GM21526 (cell line): Measurements from ENCODE around the gene PELI3.
A peak's percentile ranks its signal among the peaks of the same experiment; 100 is the strongest.

Experiments
- ATAC-seq: cut with Tn5 transposase; IDR thresholded peaks from one replicate; pipeline ENCODE4 v1.9.1; 2021; ENCODE audit warnings: moderate library complexity; ENCODE audit not compliant: unreplicated experiment, low FRiP score

Gene PELI3

DNA sequence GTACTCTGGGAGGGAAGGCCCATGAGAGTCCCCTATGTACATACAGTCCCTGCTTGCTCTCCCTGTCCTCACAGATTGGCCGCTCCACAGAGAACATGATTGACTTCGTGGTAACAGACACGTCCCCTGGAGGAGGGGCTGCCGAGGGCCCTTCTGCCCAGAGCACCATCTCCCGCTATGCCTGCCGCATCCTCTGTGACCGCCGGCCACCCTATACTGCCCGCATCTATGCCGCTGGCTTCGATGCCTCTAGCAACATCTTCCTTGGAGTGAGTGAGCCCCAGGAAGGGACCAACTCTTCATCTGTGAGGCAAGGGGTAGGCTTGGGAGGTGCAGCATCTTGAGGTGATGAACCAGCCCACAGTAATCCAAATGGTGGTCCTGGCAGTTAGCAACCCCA, 6.5 kb downstream of the PELI3 start:
- ATAC-seq, result no peak

DNA sequence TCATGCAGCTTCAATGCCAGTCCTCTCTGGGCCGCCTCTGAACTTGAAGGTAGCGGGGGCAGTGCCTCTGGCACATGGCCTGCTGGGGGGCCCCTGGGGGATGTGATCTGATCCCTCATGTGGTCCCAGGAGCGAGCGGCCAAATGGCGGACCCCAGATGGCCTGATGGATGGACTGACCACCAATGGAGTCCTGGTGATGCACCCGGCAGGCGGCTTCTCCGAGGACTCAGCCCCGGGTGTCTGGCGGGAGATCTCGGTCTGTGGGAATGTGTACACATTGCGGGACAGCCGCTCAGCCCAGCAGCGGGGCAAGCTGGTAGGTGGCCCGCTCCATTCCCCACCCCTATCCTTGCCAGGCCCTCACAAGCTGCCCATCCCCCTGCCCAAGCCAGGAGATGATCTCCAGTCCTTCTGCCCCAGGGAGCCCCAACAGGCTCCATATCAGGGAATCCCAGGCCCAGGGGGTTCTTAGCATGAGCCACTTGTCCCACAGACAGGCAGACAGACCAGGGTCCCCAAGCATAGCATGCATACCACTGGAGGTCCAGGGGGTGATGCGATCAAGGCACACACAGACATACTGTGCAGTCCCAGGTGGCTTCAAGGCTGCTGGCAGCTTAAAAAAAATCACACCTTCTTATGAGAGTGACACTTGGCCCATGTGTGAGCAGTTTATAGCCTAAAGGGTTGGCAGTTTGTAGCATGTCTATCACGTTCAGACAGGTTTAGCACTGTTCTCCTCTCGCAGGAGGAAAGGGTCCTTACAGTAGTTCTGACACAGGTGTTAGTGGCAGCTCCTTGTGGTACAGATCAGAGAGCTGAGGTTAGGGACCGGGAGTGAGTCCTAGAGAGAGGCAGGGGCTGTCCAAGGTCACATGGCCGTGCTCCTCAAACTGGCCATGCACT, 7.2 kb downstream of the PELI3 start:
- ATAC-seq, result no peak

DNA sequence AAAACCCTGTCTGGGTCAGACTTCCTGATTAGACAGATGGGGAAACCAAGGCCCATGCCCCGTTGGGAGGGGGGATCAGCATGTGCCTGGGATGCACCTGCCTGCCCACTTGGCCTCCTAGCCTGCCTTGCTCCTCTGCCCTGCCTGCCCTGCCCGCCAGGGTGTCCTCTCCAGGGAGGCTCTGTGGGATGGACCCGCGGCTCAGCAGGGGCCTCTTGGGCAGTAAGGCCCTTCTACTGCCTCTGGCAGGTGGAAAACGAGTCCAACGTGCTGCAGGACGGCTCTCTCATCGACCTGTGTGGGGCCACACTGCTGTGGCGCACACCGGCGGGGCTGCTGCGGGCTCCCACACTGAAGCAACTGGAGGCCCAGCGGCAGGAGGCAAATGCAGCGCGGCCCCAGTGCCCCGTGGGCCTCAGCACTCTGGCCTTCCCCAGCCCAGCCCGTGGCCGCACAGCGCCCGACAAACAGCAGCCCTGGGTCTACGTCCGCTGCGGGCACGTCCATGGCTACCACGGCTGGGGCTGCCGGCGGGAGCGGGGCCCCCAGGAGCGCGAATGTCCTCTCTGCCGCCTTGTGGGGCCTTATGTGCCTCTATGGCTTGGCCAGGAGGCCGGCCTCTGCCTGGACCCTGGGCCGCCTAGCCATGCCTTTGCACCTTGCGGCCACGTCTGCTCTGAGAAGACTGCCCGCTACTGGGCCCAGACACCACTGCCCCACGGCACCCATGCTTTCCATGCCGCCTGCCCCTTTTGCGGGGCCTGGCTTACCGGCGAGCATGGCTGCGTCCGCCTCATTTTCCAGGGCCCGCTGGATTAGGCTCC, 8.9 kb downstream of the PELI3 start:
- no peak for ATAC-seq

DNA sequence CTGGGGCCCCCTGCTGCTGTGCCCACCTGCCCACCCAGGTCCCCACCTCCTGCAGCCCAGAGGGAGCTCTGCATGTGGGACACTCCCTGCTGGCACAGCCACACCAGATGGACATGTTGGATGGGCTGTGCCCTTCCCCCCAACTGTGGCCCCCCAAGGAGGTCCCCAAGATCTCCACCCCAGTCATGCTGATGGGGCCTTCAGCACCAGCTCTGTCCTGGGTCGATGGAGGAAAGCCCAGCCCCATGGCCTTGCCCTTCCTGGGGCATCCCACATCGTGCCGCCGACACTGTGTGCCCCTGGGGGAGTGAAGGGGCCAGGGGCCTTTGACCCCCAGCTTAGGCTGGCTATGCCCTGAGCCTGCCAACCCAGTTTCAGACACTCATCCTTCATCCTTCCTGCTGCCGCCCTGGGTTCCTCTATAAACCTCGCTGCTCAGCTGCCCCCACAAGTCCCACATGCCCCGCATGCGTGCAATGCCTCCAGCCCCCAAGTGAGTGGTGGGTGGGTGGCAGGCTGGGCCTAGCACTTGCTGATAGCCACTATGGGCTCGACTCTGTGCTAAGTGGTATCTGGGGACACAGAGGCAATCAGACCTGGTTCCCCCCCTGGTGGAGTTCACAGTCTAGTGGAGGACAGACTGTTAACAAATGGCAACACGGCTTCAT, 9.6 kb downstream of the PELI3 start:
- no peak for ATAC-seq

DNA sequence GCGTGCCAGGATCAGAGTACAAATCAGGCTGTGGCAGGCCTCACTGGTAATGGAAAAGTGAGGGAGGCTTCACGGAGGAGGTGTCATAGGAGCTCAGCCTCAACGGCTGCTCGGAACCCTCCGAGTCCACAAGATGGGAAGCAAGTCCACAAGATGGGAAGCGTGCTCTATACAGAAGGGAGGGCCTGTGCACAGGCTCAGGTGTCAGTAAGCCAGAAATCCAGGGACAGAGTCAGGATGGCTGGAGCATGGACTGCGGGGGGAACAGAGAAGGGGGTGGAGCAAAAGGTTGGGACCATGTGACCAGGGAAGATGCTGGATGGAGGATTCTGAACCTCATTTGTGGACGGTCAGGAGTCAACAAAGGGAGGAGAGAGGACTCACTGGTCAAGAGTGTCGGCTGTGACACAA, 10.1 kb downstream of the PELI3 start:
- ATAC-seq, result no peak

DNA sequence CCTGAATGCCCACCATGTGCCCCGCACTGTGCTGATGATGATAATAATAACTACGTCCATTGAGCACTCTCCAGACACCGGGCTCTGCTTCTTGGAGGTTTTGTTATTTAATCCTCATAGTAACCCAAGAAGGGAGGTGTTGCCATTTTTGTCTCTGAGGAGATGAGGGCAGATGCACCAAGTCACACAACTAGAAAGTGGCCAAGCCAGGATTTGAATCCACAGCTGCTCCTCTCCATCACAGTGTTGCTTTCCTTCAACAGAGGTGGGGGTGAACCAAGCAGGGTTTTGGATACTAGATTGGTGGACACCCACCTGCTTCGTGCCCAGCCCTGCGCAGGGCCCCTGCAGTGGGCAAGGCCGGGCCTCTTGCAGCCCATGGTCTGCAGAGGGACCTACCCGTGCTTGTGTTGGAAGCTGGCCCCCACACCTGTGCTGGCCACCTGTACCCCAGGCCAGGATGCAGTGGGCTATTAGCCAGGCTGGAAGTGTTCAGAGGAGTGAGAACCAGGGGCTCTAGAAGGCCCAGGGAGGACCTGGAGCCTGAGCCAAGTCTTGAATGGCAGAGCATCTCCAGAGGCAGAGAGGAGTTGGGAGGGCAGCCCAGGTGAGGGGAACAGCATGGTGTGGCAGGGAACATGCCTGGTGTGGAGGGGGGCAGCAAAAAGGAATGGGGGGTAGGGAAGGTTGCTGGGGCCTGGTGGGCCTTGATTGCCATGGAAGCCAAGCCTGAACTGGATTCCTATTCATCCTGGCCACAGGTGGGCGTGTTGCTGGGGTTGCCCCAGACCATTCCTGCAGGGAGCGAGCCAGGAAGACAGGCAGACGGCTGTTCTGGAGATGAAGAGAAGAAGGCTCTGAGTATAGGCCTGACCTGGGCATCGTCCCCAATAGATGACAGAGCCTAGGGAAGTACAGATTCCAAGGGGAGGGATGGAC, 10.8 kb downstream of the PELI3 start:
- no peak for ATAC-seq

DNA sequence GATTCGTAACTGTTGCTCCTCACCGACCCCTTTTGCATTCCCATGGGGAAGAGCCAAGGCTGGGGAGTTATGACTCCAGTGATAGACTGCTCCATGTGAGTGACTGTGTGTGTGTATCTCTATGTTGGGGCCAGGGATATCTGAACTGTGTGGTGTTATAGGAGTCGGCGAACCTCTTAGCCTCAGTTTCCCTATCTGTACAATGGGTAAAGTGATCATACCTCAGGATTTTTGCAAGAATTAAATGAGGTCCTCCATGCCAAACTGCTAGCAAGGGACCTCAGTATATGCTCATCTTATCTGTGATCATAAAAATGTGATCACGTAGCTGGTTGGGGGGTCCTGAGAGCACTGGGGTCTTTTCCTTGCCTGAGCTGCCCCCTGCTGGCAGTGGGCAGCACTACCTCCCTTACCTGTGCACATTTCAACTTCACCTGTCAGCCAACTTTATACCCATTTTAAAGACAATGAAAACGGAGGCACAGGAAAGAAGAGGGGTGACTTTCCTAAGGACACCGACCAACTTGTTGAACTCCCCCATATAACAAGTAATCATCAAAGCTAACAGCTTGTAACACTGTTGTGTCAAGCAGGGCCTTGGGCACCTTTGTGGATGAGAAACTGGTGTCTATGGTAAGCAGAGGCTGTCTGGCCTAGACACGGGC, 12.2 kb downstream of the PELI3 start:
- no peak for ATAC-seq

DNA sequence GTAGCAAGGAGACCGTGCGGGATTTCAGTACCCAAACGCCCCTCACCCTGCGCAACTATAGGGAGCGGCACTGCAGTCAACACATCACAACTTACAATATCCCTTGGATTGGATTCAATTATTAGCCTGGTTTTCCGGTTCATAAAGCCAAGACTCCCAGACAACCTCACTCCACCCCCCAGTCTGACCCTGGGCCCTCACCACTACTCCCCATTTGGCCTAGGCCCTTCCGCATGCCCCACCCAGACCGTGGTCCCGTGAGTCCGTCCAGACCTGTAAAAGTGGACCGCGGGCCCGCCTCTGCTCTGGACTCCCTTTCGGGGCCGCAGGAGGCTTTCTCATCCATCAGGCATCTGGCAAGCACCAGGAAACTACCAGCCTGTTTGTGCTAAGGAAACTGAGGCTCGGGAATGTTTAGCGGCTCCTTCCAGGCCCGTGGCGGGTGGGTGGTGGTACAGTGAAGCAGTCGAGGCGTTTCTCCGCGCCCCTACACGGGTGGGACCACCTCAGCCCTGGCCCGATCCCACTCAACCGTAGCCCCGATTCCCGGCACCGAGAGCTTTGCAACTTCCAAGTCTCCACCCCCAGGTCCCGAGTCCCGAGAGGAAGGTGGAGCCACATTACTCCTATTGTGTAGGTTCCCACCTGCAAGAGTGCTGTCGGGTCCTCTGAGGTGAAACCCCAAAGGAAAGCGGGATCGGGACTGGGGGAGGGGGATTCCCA, 12.8 kb downstream of the PELI3 start:
- no peak for ATAC-seq

DNA sequence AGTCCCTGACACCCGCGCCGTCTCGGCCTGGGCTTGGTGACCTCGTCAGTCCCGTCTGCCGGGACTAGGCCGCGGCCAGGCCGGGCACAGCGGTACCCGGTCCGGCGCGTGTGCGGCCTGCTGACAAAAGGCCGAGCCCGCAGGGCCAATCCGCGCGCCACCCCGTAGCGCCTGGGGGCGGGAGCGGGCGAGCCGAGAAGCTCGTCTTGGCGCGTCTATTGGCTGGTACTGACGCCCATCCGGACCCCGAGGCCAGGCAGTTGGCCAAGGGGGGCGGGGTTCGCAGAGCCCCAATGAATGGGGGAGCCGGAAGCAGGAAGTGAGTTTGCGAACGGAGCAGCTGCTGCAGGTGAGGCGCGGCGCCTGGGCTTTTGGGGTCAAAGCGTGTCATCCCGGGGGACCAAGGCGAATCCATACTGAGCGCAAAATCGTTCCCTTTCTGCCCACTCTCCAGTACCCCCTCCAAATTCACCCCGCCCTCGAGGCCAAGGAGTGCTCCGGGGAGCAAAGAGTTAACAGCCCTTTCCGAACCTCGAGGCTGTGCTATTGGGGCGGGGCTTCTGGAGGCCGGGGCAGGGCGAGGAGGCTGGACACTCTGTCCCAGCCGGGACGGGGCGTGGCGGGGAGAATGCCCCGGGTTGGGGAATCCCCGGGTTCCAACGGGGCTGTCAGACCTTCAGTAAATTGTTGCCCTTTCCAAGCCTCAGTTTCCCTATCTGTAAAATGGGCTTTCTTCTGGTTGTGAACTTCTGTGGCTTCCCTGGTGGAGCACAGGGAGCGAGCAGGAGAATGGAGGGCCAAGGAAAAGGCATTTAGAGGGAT, 13.6 kb downstream of the PELI3 start, which contains the start of gene DPP3:
Gene DPP3, plus strand, starts transcription at position 318 of the 822 bp plus-strand sequence. CDS start 1,767 bp downstream, outside the sequence.
- ATAC-seq, result peak; percentile 69

DNA sequence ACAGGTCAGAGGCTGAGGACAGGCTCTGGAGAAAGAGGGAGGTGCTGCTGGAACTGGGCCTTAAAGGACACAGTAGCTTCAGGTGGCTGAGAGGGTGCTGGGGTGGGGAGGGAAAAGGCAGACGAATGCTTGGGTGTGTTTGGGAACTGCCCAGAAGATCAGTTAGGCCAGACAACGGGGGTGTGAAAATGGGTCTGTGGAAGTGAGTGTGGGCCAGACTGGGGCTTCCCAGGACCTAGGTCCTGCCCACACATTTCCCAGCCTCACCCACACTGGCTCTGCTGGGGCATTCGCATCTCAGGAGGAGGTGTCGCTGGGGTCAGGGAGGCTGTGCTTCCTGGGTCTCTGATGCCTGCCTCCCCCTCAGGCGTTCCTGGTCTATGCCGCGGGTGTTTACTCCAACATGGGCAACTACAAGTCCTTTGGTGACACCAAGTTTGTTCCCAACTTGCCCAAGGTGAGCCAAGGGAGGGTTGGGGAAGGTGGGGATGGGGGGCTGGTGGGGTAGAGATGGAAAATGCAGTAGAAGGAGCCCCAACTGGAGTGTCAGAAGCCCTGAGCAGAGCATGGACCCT, 18.2 kb downstream of the PELI3 start:
- no peak for ATAC-seq

DNA sequence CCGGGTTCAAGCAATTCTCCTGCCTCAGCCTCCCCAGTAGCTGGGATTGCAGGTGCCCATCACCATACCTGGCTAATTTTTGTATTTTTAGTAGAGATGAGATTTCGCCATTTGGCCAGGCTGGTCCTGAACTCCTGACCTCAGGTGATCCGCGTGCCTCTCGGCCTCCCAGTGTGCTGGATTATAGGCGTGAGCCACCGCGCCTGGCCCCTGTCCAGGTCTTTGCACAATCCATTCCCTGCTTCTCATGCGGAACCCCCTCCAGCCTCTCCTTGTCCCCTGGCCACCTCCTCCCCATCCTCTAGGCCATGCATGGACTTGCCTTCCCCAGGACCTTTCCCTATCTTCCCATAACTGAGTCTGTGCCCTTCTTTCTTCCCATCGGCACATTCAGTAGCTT, 22.3 kb downstream of the PELI3 start:
- no peak for ATAC-seq

DNA sequence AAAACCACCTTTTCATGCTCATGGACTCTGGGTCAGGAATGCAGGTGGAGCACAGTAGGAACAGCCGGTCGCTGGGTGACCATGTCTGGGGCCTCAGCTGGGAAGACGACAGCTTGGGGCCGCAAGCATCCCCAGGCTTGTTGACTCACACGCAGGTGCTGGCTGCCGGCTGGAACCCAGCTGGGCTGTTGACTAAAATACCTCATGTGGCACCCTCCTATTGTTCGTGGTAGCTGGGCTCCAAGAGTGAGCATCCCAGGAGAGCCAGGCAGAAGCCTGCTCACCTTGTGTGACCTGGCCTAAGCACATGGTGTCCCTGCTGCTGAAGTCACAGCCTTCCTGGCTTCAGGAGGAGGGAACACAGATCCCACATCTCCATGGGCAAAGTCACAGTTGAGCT, 22.9 kb downstream of the PELI3 start:
- ATAC-seq, result no peak

DNA sequence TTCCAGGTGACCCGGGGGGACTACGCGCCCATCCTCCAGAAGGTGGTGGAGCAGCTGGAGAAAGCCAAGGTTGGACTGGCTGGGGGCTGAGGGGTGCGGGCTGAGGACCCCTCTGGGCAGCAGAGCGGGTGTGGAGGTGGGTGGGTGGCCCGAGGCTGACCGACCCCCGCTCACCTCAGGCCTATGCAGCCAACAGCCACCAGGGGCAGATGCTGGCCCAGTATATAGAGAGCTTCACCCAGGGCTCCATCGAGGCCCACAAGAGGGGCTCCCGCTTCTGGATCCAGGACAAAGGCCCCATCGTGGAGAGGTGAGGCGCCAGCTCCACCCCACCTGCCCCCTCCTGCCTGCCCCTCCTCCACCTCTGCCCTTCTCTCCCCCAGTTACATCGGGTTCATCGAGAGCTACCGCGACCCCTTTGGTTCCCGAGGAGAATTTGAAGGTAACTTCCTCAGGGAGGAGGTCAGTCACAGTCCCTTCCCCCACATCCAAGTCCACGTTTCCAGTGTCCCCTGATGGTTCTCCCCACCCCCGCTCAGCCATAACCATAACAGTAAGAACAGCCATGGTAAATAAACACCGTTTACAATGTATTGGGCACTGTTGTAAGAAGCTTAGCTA, 24.7 kb downstream of the PELI3 start:
- ATAC-seq, result no peak

DNA sequence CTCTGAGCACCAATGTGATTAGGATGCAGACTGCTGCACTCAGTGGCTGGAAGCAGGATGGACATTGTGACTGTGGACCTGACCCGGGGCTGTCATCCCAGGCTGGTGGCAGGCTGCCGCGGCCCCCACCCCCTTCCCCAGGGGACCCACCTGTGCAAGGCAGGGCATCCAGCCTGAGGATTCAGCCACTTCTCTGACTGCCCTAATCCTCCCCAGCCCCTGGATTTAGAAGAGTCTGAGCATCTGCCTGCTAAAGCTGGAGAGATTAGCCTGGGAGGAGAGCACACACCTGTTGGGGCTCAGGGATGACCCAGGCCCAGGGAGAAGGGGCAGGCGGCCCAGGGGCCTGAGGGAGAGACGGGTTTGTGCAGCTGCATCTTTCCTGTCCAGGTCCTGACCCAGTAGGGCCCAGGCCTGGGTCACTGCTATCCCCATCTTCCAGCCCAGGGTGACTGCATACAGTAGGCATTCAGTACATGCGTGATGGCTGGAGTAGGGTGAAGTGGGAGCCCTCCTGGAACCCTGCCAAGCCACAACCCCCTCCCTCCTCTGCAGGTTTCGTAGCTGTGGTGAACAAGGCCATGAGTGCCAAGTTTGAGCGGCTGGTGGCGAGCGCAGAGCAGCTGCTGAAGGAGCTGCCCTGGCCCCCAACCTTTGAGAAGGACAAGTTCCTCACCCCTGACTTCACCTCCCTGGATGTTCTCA, 25.6 kb downstream of the PELI3 start:
- no peak for ATAC-seq

DNA sequence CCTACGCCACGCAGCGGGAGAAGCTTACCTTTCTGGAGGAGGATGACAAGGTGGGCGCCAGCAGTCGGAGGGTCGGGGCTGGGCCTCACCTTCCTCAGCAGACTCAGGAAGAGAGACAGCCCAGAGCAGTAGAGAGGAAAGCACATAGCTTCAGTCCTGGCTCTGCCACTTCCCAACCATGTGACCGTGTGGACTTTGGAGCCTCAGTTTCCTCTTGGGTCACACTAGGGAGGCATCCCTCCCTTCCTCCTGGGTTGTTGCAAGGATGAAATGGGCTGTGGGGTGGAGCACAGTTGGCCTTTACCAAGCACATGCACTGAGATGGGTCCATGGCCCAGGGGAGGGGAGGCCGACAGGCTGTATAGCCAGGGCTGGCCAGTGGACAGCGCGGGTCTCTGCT, 26.4 kb downstream of the PELI3 start:
- no peak for ATAC-seq

DNA sequence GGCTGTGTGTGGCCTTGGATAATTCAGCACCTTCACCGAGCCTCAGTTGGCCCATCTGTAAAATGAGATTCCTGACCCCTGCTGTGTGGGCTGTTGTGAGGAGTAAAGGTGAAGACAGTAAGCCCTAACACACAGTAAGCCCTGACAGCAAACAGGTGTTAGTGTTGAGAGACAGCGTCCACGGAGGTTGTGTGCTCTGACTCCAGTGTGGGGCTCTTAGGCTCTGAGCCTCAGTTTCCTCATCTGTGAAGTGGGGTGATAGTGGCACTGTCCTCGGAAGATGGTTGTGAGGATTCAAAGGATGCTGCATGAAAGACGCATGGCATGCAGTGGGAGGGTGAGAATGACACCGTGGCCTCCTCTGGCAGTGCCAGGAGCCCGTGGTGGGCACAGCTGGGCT, 27.8 kb downstream of the PELI3 start:
- no peak for ATAC-seq

DNA sequence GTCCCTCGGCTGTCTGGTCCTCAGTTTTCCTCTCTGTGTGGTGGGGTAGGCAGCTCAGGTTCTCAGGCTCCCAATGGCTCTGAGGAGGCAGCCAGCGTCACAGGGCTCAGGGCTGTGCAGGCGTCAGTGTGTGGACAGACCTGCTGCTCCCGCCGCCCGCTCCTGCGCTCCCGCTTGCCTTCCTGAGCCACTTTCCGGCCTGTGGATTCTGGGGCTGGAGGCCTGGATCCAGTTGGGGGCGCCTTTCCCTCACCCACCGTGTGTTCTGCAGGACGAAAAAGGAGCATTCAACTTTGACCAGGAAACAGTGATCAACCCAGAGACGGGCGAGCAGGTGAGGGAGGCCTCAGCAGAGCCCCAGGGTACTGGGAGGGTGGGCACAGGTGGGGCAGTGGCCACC, 28.2 kb downstream of the PELI3 start:
- no peak for ATAC-seq
